SK-N-SH (cell line): ENCODE results near the gene TNRC6B.

Source experiments
- ELF1 ChIP-seq: IDR thresholded peaks from 2 replicates; pipeline ENCODE4 v1.4.0; 2012
- EZH2phosphoT487 ChIP-seq: fragments of 200-600 bp; sonication (generic); IDR thresholded peaks from 2 replicates; pipeline ENCODE4 v1.6.1; 2017; ENCODE audit warnings: low read depth, mixed run types, mild to moderate bottlenecking, antibody characterized with exemption, moderate library complexity, borderline replicate concordance
- GATA2 ChIP-seq: sonication (generic); formaldehyde crosslinking; IDR thresholded peaks from 2 replicates; pipeline ENCODE4 v1.5.0; 2020; ENCODE audit warnings: mild to moderate bottlenecking, missing genetic modification reagents
- RAD21 ChIP-seq: IDR thresholded peaks from 2 replicates; pipeline ENCODE4 v1.6.1; 2012; ENCODE audit warnings: mild to moderate bottlenecking, low read length
- RCOR1 ChIP-seq: fragments of 150-350 bp; IDR thresholded peaks from 2 replicates; pipeline ENCODE4 v1.6.1; 2017; ENCODE audit warnings: antibody characterized with exemption, low read length
- SIN3A ChIP-seq: IDR thresholded peaks from 2 replicates; pipeline ENCODE4 v1.6.1; 2012; ENCODE audit warnings: low read depth, mild to moderate bottlenecking, low read length, moderate library complexity, borderline replicate concordance
- YY1 ChIP-seq: IDR thresholded peaks from 2 replicates; pipeline ENCODE4 v1.4.0; 2012; ENCODE audit warnings: low read depth, mild to moderate bottlenecking
- TF ChIP-seq, protein P1 (sequence below): fragments of 200-600 bp; sonication (generic); IDR thresholded peaks from 2 replicates; pipeline ENCODE4 v1.6.1; 2017; ENCODE audit warnings: antibody characterized with exemption, mild to moderate bottlenecking, moderate library complexity
- TF ChIP-seq, protein P2 (sequence below): fragments of 150-350 bp; IDR thresholded peaks from 2 replicates; pipeline ENCODE4 v1.6.1; 2016; ENCODE audit warnings: mild to moderate bottlenecking, low read depth, low read length

DNA sequence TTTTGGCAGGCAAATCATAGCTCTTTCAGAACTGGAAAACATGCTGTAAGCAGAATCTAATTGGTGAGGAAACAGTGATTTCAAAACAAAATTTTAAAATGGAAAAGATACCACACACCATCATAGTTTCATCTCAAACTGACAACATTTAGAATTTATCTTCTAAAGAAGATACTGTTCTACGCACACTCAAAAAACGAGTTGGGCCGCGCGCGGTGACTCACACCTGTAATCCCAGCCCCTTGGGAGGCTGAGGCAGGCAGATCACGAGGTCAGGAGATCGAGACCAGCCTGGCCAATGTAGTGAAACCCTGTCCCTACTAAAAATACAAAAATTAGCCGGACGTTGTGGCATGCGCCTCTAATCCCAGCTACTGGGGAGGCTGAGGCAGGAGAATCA lies 124.4 kb downstream of the TNRC6B start:
- TF ChIP-seq ELF1 (no peak), SIN3A (no peak), EZH2phosphoT487 (no peak), YY1 (no peak), RCOR1 (no peak), GATA2 (no peak), RAD21 (no peak)
- TF ChIP-seq, protein P1, sequence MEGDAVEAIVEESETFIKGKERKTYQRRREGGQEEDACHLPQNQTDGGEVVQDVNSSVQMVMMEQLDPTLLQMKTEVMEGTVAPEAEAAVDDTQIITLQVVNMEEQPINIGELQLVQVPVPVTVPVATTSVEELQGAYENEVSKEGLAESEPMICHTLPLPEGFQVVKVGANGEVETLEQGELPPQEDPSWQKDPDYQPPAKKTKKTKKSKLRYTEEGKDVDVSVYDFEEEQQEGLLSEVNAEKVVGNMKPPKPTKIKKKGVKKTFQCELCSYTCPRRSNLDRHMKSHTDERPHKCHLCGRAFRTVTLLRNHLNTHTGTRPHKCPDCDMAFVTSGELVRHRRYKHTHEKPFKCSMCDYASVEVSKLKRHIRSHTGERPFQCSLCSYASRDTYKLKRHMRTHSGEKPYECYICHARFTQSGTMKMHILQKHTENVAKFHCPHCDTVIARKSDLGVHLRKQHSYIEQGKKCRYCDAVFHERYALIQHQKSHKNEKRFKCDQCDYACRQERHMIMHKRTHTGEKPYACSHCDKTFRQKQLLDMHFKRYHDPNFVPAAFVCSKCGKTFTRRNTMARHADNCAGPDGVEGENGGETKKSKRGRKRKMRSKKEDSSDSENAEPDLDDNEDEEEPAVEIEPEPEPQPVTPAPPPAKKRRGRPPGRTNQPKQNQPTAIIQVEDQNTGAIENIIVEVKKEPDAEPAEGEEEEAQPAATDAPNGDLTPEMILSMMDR = no peak
- TF ChIP-seq, protein P2, sequence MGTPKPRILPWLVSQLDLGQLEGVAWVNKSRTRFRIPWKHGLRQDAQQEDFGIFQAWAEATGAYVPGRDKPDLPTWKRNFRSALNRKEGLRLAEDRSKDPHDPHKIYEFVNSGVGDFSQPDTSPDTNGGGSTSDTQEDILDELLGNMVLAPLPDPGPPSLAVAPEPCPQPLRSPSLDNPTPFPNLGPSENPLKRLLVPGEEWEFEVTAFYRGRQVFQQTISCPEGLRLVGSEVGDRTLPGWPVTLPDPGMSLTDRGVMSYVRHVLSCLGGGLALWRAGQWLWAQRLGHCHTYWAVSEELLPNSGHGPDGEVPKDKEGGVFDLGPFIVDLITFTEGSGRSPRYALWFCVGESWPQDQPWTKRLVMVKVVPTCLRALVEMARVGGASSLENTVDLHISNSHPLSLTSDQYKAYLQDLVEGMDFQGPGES = no peak
